Right cardiac atrium (tissue), 5 donors: ENCODE data around the gene NAGK. TPM values are rescaled to one million over a fixed set of nuclear protein-coding genes. Genes with fewer than 3 reads are reported as not detected.
"Not testable (repeated sequence)": the region's sequence is repeated elsewhere in the genome, so short reads cannot be mapped to it uniquely, and the experiment has no call there.

Source experiments
- ATAC-seq, 2 donors: fragments of 200-7000 bp; cut with Tn5 transposase; one replicate each; pipeline versions ENCODE4 v1.8.0 to v1.9.1; 2020; ENCODE audit warnings: moderate library complexity in 2 of 2, mild to moderate bottlenecking in 1 of 2
- DNase-seq, 3 donors: peaks; one replicate each; pipeline ENCODE4 v3.0.0-alpha.2; 2020
- H3K27ac ChIP-seq: one replicate; pipeline ENCODE4 v1.5.1; 2013; ENCODE audit warnings: mild to moderate bottlenecking, low read length, control low read depth, moderate library complexity
- H3K27me3 ChIP-seq: one replicate; pipeline ENCODE4 v1.6.1; 2013; ENCODE audit not compliant: control insufficient read depth, insufficient read depth
- H3K4me1 ChIP-seq: one replicate; pipeline ENCODE4 v1.6.1; 2013; ENCODE audit warnings: low read length; ENCODE audit not compliant: control insufficient read depth, insufficient read depth
- H3K4me3 ChIP-seq: one replicate; pipeline ENCODE4 v1.5.1; 2013; ENCODE audit warnings: low read length, control low read depth
- H3K9me3 ChIP-seq: one replicate; pipeline ENCODE4 v1.6.1; 2013; ENCODE audit warnings: low read length; ENCODE audit not compliant: control insufficient read depth
- WGBS: extraction: QIAGEN DNeasy Blood & Tissue Kit; methylation state at CpG from one replicate; pipeline ENCODE4 v1.1.7; 2013; 5-methylcytosine and 5-hydroxymethylcytosine counted together
- intact Hi-C, 4 donors: fragments of 100-400 bp; cut with DNase I; formaldehyde crosslinking; loops; one replicate each; pipeline versions ENCODE4 v1.11.0 to v1.14.0; 2022 to 2023
- polyA plus RNA-seq: library from polyadenylated mRNA; stranded (reverse); fragments of 200-250 nt; gene quantifications from one replicate; pipeline ENCODE4 v1.2.3, GENCODE V29; 2013
- total RNA-seq, 4 donors: library from RNA; stranded (reverse); fragmentation: NEBNext Ultra II Directional; extraction: Animal tissue kit (Norgen Biotek cat#: 25700); gene quantifications; one replicate each; pipeline ENCODE4 v1.2.1, GENCODE V29; 2021
- donor health status: healthy with polysubstance abuse.
- donor health status: DM: no; HTN: yes; CAD: no.
- donor health status: DM: no; HTN: no; CAD: no.
- donor health status: DM: no; HTN: yes; CAD: no; lungs with severe emphysema.
- donor health status: DM: yes; HTN: yes; CAD: no.

NAGK gene
- total and polyA plus RNA-seq, 5 donors: 50.1 to 63.1 (median 53.5) TPM

DNA sequence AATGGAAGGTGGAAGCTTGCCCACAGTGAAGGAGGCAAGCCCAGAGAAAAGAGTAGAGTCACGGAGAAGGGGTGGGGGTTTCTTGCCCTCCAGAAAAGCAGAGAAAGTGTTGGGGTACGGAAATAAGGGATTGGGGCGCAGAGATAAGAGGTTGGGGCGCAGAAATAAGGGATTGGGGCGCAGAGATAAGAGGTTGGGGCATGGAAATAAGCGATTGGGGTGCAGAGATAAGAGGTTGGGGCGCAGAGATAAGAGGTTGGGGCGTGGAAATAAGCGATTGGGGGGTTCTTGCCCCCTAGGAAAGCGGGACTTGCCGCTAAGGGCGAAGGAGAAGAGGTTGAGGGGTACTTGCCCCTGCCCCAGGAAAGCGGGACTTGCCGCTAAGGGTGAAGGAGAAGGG is 21.0 kb downstream of the NAGK start:
- DNase-seq, H3K27ac ChIP-seq, H3K4me3 ChIP-seq, intact Hi-C loops, H3K27me3 ChIP-seq, H3K4me1 ChIP-seq, ATAC-seq, H3K9me3 ChIP-seq: not testable (repeated sequence)
- WGBS: 89% methylated on average over 14 of the region's 14 CpGs

DNA sequence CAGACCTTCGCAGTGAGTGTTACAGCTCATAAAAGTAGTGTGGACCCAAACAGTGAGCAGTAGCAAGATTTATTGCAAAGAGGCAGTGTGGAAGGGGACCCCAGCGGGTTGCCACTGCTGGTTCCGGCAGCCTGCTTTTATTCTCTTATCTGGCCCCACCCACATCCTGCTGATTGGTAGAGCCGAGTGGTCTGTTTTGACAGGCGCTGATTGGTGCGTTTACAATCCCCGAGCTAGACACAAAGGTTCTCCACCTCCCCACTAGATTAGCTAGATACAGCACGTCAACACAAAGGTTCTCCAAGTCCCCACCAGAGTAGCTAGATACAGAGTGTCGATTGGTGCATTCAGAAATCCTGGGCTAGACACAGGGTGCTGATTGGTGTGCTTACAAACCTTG is 23.4 kb downstream of the NAGK start:
- DNase-seq, intact Hi-C loops, H3K4me1 ChIP-seq, H3K4me3 ChIP-seq, H3K27me3 ChIP-seq, H3K9me3 ChIP-seq, ATAC-seq, H3K27ac ChIP-seq: not testable (repeated sequence)
- WGBS: 66% methylated on average over 9 of the region's 9 CpGs

DNA sequence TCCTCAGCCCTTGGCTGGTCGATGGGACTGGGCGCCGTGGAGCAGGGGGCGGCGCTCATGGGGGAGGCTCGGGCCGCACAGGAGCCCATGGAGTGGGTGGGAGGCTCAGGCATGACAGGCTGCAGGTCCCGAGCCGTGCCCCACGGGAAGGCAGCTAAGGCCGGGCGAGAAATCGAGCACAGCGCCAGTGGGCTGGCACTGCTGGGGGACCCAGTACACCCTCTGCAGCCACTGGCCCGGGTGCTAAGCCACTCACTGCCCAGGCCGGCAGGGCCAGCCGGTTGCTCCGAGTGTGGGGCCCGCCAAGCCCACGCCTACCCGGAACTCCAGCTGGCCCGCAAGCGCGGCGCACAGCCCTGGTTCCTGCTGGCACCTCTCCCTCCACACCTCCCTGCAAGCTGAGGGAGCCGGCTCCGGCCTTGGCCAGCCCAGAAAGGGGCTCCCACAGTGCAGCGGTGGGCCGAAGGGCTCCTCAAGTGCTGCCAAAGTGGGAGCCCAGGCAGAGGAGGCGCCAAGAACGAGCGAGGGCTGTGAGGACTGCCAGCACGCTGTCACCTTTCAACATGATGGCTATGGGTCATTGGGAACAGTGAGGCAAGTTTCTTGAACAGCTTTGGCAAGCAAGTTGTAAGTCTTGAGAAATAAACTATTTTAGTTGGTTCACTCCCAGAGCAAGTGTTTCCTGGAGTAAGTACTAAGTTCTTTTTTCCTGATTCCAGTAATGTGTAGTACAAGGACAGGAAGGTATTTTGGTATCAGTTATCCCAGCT is 24.2 kb downstream of the NAGK start:
- H3K9me3 ChIP-seq, H3K27ac ChIP-seq, H3K4me3 ChIP-seq, intact Hi-C loops, H3K27me3 ChIP-seq, ATAC-seq, H3K4me1 ChIP-seq: not testable (repeated sequence)
- DNase-seq: peak in 1 of 3 donors; percentile 40
- WGBS: 92% methylated on average over 33 of the region's 33 CpGs

DNA sequence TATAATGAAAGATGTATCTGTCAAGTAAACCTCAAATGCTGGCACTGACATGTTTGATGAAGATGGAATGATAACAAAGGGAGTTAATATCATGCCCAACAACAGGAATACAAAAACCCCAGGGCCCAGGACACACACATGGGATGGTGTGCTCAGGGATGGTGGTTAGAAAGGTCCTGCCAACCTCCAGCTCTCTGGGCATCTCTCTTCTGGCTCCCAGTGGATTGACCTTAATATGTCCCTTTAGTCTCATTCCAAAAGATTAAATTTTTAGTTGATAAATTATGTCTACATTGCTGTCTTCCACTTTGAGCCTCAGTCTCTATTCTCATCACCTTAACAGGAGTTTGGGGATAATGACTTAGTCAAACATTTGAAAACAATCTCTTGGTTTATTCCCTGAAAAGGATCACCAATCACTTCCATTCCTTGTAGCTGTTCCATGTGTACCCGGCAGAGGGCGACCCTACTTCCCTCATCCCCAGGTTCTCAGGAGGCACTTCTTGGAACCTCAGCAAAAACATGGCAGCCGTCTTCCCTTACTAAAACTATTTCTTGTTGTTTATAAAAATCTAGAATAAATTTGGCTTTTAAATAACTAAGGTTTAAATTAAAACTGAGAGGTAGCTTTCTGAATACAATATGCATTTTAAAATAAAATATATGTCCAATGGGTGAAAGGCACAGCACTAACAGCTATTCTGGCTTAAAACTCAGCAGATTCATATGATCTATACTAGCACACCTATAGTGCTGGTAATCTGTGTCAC is 31.9 kb downstream of the NAGK start:
- peak in 1 of 2 donors; percentile 63 for ATAC-seq
- no peaks in the 10 kb centered on the region for H3K27me3 ChIP-seq
- H3K27ac ChIP-seq: no peak overlapping the region
- no peaks in the 10 kb centered on the region for H3K9me3 ChIP-seq
- intact Hi-C loops: no loop called here
- DNase-seq: peak; percentile 41 to 71 (median 61)
- no peaks in the 10 kb centered on the region for H3K4me1 ChIP-seq
- 5% methylated on average over 3 of the region's 3 CpGs for WGBS
- no peak overlapping the region for H3K4me3 ChIP-seq

DNA sequence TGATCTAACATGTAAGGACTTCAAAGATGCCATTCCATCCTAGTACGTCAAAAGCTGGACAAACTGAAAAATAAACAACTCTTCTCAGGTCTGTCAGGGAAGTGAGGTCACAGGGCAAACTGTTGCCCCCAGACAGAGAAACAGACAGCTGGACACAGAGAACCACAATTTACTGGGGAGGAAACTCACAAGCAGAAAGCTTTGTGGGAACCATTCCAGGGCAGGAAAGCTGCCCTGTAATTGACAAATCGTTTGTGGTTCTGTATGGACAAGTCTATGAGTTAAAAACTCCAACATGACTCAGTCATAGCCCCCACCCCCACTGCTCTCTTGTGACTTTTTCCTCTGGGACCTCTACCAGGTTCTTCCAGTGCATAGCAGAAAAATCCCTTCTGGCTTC is 33.2 kb downstream of the NAGK start:
- intact Hi-C loops: no loop called here

DNA sequence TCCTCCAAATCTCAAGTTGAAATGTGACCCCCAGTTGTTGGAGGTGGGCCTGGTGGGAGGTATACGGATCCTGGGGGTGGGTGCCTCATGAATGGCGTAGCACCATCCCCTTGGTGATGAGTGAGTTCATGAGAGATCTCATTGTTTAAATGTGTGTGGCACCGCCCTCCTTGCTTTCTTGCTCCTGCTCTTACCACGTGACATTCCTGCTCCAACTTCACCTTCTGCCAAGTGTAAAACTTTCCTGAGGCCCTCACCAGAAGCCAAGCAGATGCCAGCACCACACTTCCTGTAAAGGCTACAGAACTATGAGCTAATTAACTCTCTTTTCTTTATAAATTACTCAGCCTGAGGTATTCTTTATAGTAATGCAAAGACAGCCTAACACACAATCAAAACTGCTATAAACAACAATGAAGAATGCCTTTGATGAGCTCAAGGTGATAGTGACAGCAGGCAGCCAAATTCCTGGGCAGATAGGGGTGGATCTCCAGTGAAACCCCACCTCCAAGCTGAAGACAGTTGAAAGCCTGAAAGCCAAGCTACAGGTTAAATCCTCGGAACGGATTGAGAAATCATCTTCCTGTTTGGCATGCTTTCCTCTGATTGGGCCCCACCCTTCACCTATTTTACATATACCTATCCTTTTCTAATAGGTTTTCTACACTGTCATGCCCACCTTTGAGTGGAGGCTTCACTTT is 34.7 kb downstream of the NAGK start:
- no peak for ATAC-seq
- WGBS: 74% methylated on average over 6 of the region's 6 CpGs
- DNase-seq: no peak
- no peak overlapping the region for H3K27ac ChIP-seq
- H3K27me3 ChIP-seq: no peaks in the 10 kb centered on the region
- H3K4me3 ChIP-seq: no peak overlapping the region
- H3K9me3 ChIP-seq: no peaks in the 10 kb centered on the region
- intact Hi-C loops: no loop called here
- H3K4me1 ChIP-seq: no peaks in the 10 kb centered on the region

More for the DNA sequence above, 33.2 kb downstream of the NAGK start:
- no peak for ATAC-seq
- Histone ChIP-seq H3K27me3 (no peaks in the 10 kb centered on the region), H3K4me1 (no peaks in the 10 kb centered on the region), H3K27ac (no peak overlapping the region), H3K9me3 (no peaks in the 10 kb centered on the region), H3K4me3 (no peak overlapping the region)
- WGBS: 43% methylated on average over 2 of the region's 2 CpGs
- no peak for DNase-seq

DNA sequence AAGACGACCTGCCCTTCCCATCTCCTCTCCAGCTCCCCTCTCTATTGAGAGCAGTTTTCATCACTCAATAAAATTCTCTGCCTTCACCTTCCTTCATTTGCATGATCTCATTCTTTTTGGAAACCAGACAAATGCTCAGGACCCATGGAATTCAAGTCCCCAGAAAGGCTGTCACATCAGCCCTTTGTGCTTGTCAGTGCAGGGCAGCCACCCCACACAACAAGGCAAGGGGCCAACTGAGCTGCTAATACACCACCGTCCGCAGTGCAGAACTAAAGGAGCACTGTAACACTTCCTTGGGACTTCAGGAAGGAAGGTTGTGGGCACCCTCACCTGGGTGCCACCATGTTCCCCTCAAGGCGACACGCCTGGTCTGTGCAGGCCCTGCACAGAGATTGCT is 35.4 kb downstream of the NAGK start:
- H3K9me3 ChIP-seq: no peaks in the 10 kb centered on the region
- H3K4me3 ChIP-seq: no peak overlapping the region
- ATAC-seq (no peak), DNase-seq (no peak)
- no peaks in the 10 kb centered on the region for H3K27me3 ChIP-seq
- no peaks in the 10 kb centered on the region for H3K4me1 ChIP-seq
- 83% methylated on average over 5 of the region's 5 CpGs for WGBS
- no peak overlapping the region for H3K27ac ChIP-seq
- intact Hi-C loops: no loop called here

DNA sequence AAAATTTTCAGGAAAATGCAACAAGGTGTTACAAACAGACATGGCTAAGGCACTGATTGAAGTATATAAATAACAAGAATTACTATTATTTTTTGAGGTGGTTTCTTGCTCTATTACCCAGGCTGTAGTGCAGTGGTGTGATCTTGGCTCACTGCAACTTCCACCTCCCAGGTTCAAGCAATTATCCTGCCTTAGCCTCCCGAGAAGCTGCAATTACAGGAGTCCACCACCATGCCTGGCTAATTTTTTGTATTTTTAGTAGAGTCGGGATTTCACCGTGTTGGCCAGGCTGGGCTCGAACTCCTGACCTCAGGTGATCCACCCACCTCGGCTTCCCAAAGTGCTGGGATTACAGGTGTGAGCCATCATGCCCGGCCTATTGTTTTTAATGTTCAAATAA is 38.0 kb downstream of the NAGK start:
- DNase-seq, intact Hi-C loops, H3K27me3 ChIP-seq, ATAC-seq, H3K27ac ChIP-seq, H3K4me1 ChIP-seq, H3K9me3 ChIP-seq, H3K4me3 ChIP-seq: not testable (repeated sequence)
- 86% methylated on average over 6 of the region's 6 CpGs for WGBS

DNA sequence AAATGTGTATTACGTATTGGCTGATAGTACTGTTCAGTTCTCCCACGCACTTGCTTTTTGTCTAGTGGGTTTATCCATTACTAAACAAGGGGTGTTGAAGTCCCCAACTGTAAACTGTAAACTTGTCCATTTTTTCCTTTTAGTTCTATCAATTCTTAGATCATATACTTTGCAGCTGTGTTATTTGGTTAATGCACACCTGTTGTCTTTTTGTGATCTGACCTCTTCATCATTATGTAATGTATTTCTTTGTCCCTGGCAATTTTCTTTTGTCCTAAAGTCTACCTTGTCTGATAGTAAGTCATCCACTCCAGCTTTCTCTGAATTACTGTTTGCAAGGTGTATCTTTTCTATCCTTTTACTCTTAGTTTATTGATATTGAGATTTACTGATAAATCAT is 39.6 kb downstream of the NAGK start:
- no peak overlapping the region for H3K4me3 ChIP-seq
- DNase-seq: no peak
- H3K27me3 ChIP-seq: no peaks in the 10 kb centered on the region
- no peaks in the 10 kb centered on the region for H3K4me1 ChIP-seq
- H3K27ac ChIP-seq: no peak overlapping the region
- ATAC-seq: no peak
- 89% methylated on average over 2 of the region's 2 CpGs for WGBS
- intact Hi-C loops: no loop called here
- no peaks in the 10 kb centered on the region for H3K9me3 ChIP-seq

DNA sequence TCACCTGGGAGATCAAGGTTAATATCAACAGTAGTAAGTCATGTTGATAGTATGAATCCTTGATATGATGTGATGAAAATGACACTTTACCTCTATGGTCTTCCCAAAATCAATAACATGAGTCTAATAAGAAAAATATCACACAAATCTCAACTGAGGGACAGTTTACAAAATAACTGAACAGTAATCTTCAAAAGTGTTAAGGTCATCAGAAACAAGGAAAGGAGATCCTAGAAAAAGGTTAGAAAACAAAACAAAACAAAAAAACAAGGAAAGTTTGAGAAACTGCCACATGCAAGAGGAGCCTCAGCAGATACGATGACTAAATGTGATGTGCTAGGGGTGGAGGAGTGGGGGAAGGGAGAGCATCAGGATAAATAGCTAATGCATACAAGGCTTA is 45.4 kb downstream of the NAGK start:
- Histone ChIP-seq H3K9me3 (no peaks in the 10 kb centered on the region), H3K27me3 (no peaks in the 10 kb centered on the region), H3K27ac (no peak overlapping the region), H3K4me3 (no peak overlapping the region), H3K4me1 (no peaks in the 10 kb centered on the region)
- 84% methylated on average over 1 of the region's 1 CpG for WGBS
- no peak for ATAC-seq
- intact Hi-C loops: no loop called here
- no peak for DNase-seq

DNA sequence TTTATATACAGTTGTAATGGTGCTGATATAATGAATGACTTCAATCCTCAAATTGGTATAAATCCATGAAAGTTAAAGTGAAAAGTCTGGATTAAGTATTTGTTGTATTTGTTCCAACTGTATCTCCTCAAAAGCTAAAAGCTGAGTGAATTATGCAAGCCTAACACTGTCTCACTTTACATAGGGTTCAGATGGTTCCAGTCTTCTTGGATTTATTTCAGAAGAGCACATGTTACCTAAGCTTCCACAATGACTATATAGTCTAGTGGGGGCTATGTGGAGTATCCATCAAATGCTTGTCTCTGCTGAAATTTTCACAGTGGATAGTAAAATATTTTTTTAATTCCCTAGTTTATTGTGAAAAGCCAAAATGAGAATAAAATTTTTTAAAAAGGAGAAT is 48.6 kb downstream of the NAGK start:
- Histone ChIP-seq H3K4me3 (no peak overlapping the region), H3K9me3 (no peaks in the 10 kb centered on the region), H3K27ac (no peak overlapping the region), H3K4me1 (no peaks in the 10 kb centered on the region), H3K27me3 (no peaks in the 10 kb centered on the region)
- intact Hi-C loops: no loop called here
- ATAC-seq: no peak
- no peak for DNase-seq
